Measurements from ENCODE around the gene RAB29.

- peak; percentile 25 for TF ChIP-seq CTCF (IDR thresholded peaks at IDR 0.05)
- no peak for TF ChIP-seq ZFX (IDR thresholded peaks at IDR 0.05; ENCODE audit: borderline replicate concordance)
Measured at GRCh38 chr1:205739348-205740160, 35.7 kb downstream of the RAB29 start.

Measured in 22Rv1 (cell line).